HG03342 (cell line): Measurements from ENCODE around the gene RPS10.
"Not testable (repeated sequence)": the region's sequence is repeated elsewhere in the genome, so short reads cannot be mapped to it uniquely, and the experiment has no call there.

Experiments
- ATAC-seq: cut with Tn5 transposase; IDR thresholded peaks from one replicate; pipeline ENCODE4 v1.9.1; 2021; ENCODE audit warnings: mild to moderate bottlenecking, moderate library complexity; ENCODE audit not compliant: unreplicated experiment

The RPS10 gene

GRCh38 chr6:34393191-34393965, 32.5 kb downstream of the RPS10 start:
- ATAC-seq = no peak

DNA sequence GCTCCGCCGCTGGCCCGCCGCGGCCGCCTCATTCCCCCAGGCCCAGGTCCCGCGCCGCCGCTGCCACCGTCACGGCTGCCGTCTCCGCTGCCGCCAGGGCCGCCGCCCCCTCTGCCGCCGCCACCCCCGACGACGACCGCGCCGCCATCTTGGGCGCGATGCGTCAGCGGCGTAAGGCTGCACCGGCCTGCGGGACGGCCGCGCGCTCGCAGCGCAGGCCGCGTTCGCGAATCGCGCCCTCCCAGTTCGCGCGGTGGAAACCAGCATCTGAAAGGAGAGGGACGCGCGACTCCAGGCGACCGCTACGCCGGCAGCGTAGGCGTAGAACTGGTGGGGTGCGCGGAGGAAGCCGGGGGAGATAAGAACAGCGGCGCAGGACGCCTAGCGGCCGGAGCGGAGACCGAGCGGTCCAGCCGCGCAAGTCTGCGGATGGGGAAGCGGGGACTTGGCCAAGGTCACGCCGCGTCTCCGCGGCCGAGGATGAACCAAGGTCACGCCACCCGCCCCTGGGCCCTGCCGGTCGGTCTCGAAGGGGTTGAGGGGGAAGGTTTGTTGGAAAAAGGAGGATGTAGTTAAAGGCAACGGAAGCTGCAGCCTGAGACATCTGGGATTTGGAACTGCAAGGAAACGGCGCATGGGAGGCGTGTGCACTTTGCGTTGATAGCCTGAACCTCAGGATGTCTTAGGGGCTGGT, 33.2 kb downstream of the RPS10 start, which contains the start of gene NUDT3:
TSS of gene NUDT3 (minus strand) at position 173 of the 694 bp plus-strand sequence. CDS start 307 bp downstream, outside the sequence.
- ATAC-seq = peak; percentile 84

DNA sequence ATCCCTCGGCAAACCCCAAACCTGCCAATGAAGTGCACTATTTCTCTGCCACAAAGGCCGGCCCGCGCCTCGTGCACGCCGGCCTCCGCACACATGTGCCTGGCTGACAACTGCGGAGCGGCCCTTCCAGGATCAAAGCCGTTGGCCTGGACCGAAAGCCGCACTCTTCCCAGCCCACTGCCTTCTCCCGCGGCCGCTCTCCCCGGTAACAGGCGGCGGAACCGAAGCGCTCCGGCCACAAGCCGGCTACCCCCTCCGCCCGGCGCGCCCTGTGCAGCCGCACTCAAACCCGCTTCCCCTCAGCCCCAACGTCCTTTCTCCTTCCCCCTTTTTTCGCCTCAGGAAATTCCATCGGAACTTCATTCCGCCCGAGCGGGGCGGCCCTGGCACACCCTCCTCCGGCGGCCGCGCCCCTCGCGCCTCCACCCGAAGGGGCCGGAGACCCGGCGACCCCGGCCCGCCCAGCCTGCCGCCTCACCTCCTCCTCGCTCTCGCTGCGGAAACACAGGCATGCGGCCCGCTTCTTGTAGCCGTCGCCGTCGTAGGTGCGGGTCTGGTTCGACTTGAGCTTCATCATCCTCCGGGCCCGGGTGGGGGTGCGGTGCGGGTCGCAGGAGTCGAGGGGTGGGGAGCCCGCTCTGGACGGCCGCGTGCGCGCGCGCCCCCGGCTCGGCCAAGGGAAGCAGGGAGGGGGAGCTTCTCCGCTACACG, 33.9 kb downstream of the RPS10 start:
- peak; percentile 30 for ATAC-seq

- ATAC-seq = no peak
These were observed 34.4 kb downstream of the RPS10 start for GRCh38 chr6:34391473-34391785.

DNA sequence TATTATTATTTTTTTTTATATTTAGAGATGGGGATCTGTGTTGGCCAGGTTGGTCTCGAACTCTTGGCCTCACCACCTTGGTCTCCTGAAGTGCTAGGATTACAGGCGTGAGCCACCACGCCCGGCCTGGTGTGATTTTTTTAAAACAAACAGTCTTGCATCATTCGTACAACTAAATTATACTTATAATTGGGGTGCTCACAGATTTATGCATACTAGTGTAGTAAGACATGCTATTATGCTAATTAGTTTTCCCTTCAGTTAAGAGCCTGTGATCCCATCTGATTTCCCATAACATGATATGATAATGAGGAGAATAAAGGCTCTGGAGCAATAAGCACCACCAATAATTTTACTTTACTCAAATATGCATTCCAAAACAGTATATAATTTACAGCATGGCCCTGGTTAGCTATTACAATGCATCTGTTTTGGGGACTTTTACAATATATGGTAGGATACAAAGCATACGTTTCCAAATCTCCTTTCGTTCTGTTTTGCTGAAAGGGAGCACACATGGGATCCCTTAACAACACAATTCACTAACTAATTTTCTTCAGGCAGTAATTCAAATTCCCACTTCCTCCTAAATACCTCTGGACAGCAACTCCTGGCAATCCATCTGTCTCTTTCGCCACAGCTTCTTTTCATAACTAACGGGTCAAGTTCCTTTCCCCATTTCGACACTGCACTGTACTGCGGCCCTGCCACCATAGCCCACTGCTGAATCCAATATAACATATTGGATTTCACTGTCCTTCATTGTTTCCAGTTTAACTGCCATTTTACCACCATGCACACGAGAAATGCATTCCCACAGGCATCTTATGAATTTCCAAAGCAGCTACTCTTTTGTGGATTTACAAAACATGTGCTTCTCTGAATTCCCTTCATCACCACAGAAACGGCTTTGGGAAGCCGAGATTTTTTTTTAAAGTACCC, 35.1 kb downstream of the RPS10 start:
- no peak for ATAC-seq

DNA sequence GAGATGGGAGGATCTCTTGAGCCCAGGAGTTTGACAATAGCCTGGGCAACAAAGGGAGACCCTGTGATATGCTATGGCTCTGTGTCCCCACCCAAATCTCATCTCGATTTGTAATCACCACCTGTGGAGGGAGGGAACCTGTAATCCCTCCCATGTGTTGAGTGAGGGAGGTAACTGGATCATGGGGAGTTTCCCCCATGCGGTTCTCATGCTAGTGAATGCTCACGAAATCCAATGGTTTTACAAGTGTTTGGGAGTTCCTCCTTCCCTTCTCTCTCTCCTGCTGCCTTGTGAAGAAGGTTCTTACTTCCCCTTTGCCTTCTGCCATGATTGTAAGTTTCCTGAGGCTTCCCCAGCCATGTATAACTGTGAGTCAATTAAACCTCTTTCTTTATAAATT, 36.8 kb downstream of the RPS10 start:
- ATAC-seq = no peak

DNA sequence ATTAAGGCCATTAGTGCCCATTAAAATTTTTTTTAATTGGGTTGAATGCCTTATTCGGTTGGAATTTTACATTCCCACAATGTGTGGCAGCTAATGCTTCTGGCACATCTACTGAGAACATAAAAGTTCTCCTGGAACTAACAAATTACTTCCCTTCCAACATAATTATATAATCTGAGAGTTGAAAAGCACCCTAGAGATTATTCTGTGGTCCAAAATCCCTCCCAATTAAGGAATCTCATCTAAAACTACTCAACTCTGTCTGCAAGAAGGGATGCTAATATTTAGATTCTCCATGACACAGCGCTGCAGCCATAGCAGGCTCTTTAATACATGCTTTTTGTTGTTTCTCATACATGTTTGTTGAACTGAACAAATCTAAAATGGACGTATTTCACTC, 37.4 kb downstream of the RPS10 start:
- ATAC-seq = no peak

GRCh38 chr6:34386316-34387137, 39.3 kb downstream of the RPS10 start:
- no peak for ATAC-seq

DNA sequence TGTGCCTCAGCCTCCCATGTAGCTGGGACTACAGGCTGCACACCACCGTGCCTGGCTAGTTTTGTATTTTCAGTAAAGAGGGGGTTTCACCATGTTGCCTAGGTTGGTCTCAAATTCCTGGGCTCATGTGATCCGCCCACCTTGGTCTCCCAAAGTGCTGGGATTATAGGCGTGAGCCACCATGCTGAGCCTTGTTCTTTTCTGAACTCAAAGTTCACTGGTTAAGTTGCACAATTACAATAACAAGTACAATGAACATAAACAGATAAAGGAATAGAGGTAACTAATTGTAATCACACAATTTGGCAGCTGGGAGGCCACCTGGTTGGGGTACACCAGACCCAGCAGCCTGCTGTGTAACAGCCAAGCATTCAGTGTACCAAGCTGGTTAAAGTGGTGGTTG, 40.1 kb downstream of the RPS10 start:
- no peak for ATAC-seq

DNA sequence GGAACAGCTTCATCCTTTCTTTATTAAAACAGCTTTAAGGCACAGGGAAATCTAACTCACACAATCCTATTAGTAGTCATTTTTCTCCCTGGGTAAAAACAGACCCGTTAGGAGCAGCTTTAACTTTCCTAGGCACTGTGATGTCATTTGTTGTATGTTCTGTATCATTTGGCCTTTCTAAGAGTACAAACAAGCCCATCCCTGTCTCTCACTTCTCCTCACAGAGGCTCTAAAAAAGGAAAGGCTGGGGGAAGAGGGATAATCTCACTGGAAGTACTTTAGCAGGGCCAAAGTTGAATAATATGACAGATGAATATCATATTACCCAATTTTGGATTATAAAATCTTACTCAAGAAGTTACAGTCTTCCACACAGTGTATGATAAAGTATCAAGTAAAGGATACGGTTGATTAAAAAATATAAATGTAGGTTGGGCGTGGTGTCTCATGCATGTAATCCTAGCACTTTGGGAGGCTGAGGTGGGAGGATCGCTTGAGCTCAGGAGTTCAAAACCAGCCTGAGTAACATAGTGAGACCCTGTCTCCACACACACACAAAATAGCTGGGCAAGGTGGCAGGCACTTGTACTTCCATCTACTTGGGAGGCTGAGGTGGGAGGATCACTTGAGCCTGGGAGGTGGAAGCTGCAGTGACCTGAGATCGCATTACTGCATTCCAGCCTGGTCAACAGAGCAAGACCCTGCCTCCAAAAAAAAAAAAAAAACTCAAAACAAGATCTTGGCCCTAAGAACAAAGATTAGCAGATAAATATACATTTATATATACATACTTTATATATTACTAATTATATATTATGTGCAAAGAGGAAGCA, 41.3 kb downstream of the RPS10 start:
- no peak for ATAC-seq

DNA sequence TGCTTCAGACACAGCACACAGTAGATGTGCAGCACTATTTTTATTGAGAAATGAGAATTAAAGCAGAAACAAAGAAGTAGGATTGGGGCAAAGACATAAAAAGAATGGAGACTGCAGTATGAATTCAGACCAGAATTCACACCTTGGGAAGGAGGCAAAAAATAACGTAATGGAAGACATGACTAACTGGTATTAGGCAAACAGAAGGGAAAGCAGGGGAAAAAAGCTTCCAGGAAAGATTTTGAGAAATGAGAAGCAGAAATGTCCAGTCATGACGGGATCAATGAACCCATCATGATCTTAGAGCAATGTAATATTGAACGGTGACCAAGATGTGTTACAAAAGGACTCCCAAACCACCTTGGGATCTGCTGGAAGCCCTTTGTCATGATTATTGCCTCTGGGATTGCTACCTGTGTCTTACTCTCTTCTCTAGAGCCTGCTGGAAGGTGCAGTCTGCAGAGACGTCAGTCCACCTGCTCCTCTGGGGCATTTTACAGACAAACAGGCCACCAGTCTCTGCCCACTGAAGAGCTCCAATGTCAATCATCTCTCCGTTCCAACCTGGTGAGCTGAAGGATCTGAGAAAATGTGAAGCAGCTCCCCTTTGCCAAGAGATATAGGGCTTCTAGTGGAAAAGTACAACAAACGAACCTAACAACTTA, 42.1 kb downstream of the RPS10 start:
- no peak for ATAC-seq

GRCh38 chr6:34383161-34383631, 42.7 kb downstream of the RPS10 start:
- ATAC-seq = no peak

GRCh38 chr6:34381081-34381480, 44.8 kb downstream of the RPS10 start:
- no peak for ATAC-seq

DNA sequence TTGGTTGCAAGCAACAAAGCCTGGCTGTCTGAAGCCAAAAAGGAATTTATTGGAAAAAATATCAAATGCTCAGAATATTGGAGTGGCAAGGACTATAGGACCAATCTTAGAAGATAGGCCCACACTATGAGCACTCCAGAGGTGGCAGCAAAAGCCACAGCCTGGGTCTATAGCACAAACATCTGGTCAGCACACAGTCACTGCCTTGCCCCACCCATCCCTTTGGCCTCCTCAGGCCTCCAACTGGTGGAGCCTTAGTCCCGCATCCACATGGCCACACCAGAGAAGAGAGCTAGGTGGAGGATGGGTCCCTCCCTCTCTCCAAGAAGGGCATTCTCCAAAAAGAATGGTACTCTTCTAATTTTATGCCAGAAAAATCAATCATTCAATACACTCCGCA, 47.4 kb downstream of the RPS10 start:
- no peak for ATAC-seq

DNA sequence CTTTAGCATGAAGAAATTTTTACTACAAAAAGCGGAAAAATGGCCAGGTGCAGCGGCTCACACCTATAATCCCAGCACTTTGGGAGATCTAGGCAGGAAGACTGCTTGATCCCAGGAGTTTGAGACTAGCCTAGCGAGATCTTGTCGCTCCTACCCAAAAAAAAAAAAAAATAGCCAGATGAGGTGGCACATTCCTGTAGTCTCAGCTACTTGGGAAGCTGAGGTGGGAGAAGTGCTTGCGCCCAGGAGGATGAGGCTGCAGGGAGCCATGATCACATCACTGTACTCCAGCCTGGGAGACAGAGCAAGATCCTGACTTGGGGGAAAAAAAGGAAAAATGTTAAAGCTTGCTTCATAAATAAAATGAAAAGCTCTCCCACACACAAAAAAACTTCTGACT, 47.9 kb downstream of the RPS10 start:
- no peak for ATAC-seq

GRCh38 chr6:34377571-34377970, 48.3 kb downstream of the RPS10 start:
- not testable (repeated sequence) for ATAC-seq

DNA sequence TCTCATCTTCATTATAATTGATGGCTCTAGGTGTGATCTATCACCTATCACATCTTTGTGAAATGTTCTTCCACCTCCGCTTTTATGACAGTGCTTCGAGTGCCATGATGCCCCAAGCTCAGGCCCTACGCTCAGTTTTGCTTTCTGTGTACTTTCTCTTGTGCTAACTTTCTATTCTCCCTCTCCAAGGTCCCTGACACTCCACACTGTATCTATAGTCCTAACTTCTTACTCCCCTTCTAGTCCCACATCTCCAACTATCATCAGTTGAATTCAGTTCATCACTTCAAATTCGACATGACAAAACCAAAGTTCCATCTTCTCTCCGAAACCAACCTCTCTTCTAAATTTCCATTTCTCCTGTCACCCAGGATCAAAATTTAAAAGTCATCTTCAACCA, 50.0 kb downstream of the RPS10 start:
- no peak for ATAC-seq

DNA sequence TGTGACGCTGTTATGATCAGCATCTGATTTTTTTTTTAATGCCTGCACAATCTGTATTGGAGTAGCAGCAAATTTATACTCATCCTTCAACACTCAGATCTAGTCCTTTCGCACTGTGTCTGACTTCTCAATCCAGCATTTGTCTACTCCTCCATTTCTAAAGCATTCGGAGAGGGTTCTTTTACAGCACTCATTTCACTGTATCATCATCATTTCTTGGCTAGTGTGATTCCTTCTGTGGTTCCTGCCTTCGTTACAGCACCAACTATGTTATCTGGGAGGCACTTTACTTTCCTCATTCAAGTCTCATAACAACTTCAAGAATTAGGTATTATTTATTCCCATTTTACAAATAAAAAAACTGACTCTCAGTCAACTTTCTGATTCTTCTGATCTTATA, 51.4 kb downstream of the RPS10 start:
- ATAC-seq = no peak
